Activated gamma-delta T cell treated with Interleukin-2 at 50 U/mL for 16 hours (primary cell): Measurements from ENCODE around the gene SOX10.
"Not testable (repeated sequence)": the region's sequence is repeated elsewhere in the genome, so short reads cannot be mapped to it uniquely, and the experiment has no call there.

Source experiments
- DNase-seq: peaks from one replicate; pipeline ENCODE4 v3.0.0-alpha.2; 2020

The SOX10 gene

GRCh38 chr22:37985751-37986281 is 1.5 kb upstream of the SOX10 start:
- DNase-seq: no peak

GRCh38 chr22:37985050-37985585 is 763 bp upstream of the SOX10 start:
- DNase-seq: no peak

- no peak for DNase-seq
Measured at GRCh38 chr22:37982938-37983859, 1.2 kb downstream of the SOX10 start.

- no peak for DNase-seq
Measured at GRCh38 chr22:37982151-37982785, 2.1 kb downstream of the SOX10 start.

GRCh38 chr22:37981282-37982011 is 2.9 kb downstream of the SOX10 start:
- DNase-seq: no peak

- DNase-seq: no peak
Measured at GRCh38 chr22:37979782-37980181, 4.6 kb downstream of the SOX10 start.

GRCh38 chr22:37976547-37976946 is 7.8 kb downstream of the SOX10 start:
- DNase-seq: no peak

GRCh38 chr22:37976022-37976421 is 8.3 kb downstream of the SOX10 start:
- DNase-seq: not testable (repeated sequence)

GRCh38 chr22:37975153-37975552 is 9.2 kb downstream of the SOX10 start:
- no peak for DNase-seq

- DNase-seq: no peak
Measured at GRCh38 chr22:37973271-37974170, 10.8 kb downstream of the SOX10 start.

GRCh38 chr22:37972527-37972926 is 11.8 kb downstream of the SOX10 start:
- no peak for DNase-seq

- no peak for DNase-seq
Measured at GRCh38 chr22:37971475-37972434, 12.6 kb downstream of the SOX10 start.

GRCh38 chr22:37970864-37971263 is 13.5 kb downstream of the SOX10 start:
- DNase-seq: no peak

GRCh38 chr22:37968452-37969251 is 15.7 kb downstream of the SOX10 start:
- no peak for DNase-seq

GRCh38 chr22:37967637-37968451 is 16.5 kb downstream of the SOX10 start:
- no peak for DNase-seq

GRCh38 chr22:37967147-37967546 is 17.2 kb downstream of the SOX10 start:
- no peak for DNase-seq

- DNase-seq: no peak
Measured at GRCh38 chr22:37965940-37966664, 18.3 kb downstream of the SOX10 start.

GRCh38 chr22:37961062-37961461 is 23.3 kb downstream of the SOX10 start:
- DNase-seq: no peak
